Activated CD4-positive, alpha-beta T cell treated with anti-CD3 and anti-CD28 coated beads for 1 hour (primary cell): ENCODE measurements around the gene CSAD.
"Not testable (repeated sequence)": the region's sequence is repeated elsewhere in the genome, so short reads cannot be mapped to it uniquely, and the experiment has no call there.

Experiments used
- DNase-seq: peaks from one replicate; pipeline ENCODE4 v3.0.0-alpha.2; 2020

CSAD gene

GRCh38 chr12:53197011-53197640, 16.4 kb upstream of the CSAD start:
- no peak for DNase-seq

- no peak for DNase-seq
Measured at GRCh38 chr12:53196486-53196885, 15.8 kb upstream of the CSAD start.

- DNase-seq = no peak
Measured at GRCh38 chr12:53195516-53196420, 15.0 kb upstream of the CSAD start.

GRCh38 chr12:53194973-53195372, 14.2 kb upstream of the CSAD start:
- no peak for DNase-seq

- DNase-seq = no peak
Measured at GRCh38 chr12:53193985-53194716, 13.4 kb upstream of the CSAD start.

- DNase-seq = no peak
Measured at GRCh38 chr12:53193040-53193439, 12.3 kb upstream of the CSAD start.

- DNase-seq = no peak
Measured at GRCh38 chr12:53192531-53193021, 11.9 kb upstream of the CSAD start.

GRCh38 chr12:53191885-53192530, 11.3 kb upstream of the CSAD start:
- DNase-seq = no peak

- DNase-seq = no peak
Measured at GRCh38 chr12:53191096-53191884, 10.6 kb upstream of the CSAD start.

- peak; percentile 36 for DNase-seq
Measured at GRCh38 chr12:53190108-53190729, 9.5 kb upstream of the CSAD start.

GRCh38 chr12:53187145-53187899, 6.6 kb upstream of the CSAD start:
- DNase-seq = no peak

- no peak for DNase-seq
Measured at GRCh38 chr12:53186745-53187144, 6.0 kb upstream of the CSAD start.

GRCh38 chr12:53185582-53186153, 4.9 kb upstream of the CSAD start:
- DNase-seq = no peak

- no peak for DNase-seq
Measured at GRCh38 chr12:53184828-53185227, 4.1 kb upstream of the CSAD start.

- DNase-seq = no peak
Measured at GRCh38 chr12:53182903-53183302, 2.2 kb upstream of the CSAD start.

- no peak for DNase-seq
Measured at GRCh38 chr12:53181935-53182334, 1.2 kb upstream of the CSAD start.

GRCh38 chr12:53180931-53181645, 363 bp upstream of the CSAD start:
- peak; percentile 68 for DNase-seq

GRCh38 chr12:53179687-53180219, 972 bp downstream of the CSAD start:
- peak; percentile 21 for DNase-seq

GRCh38 chr12:53178803-53179202, 1.9 kb downstream of the CSAD start:
- not testable (repeated sequence) for DNase-seq
